K562 (cell line): ENCODE results near the gene OR10G6. TPM values are rescaled to one million over a fixed set of nuclear protein-coding genes. Genes with fewer than 3 reads are reported as not detected.

Source experiments
- ATAC-seq: fragments of 200-7000 bp; cut with Tn5 transposase; 3 replicates; pipeline ENCODE4 v1.9.1; 2020; ENCODE audit warnings: moderate library complexity
- BruUV-seq: library from RNA; stranded (reverse); fragments of 400-500 nt; replicated peaks from 2 replicates; lab custom pipeline; 2021; lab: Mats Ljungman, UMichigan
- CTCF ChIA-PET: fragments of 300-600 bp; formaldehyde crosslinking; extraction: SDS; loops from one replicate; lab custom pipeline; 2021; ENCODE audit warnings: low intra/inter-chr PET ratio; lab: Yijun Ruan, JAX
- POLR2A ChIA-PET: fragments of 300-600, 350-650 bp; sonication (Branson Sonifier 250); formaldehyde crosslinking; extraction: SDS; loops from one replicate; lab custom pipeline; 2021; ENCODE audit warnings: antibody characterized with exemption, inconsistent platforms; lab: Yijun Ruan, JAX
- DNase-seq, 4 experiments: peaks; one replicate each; pipeline versions ENCODE4 v3.0.0 to v3.0.0-alpha.2; 2011 to 2018; ENCODE audit warnings: low spot score in 3 of 4, mixed read lengths in 3 of 4; ENCODE audit errors: extremely low read depth in 1 of 4
- FAIRE-seq: peaks from 2 replicates; lab custom pipeline; 2011; peaks lifted over from hg19 to GRCh38; lab: Jason Lieb, UNC
- H2AFZ ChIP-seq: 2 replicates; pipeline ENCODE4 v1.6.0; 2011; ENCODE audit warnings: low read depth, low read length, control low read depth, inconsistent platforms
- H3K27ac ChIP-seq: fragments of 200-600 bp; 3 replicates; pipeline ENCODE4 v1.8.0; 2011; ENCODE audit warnings: low read depth, mild to moderate bottlenecking, control low read depth, inconsistent platforms, low read length, moderate library complexity, mixed read lengths; ENCODE audit errors: extremely low read depth
- H3K27me3 ChIP-seq, 2 experiments: fragments of 300-600 bp in 1 of 2; 2 replicates in 1 of 2; 3 replicates in 1 of 2; pipeline versions ENCODE4 v1.6.0 to v1.8.0; 2011; ENCODE audit warnings: inconsistent platforms in 2 of 2, low read length in 2 of 2, mild to moderate bottlenecking in 1 of 2, mixed read lengths in 1 of 2, moderate library complexity in 1 of 2; ENCODE audit not compliant: control insufficient read depth in 2 of 2, insufficient read depth in 2 of 2
- H3K36me3 ChIP-seq: fragments of 300-600 bp; 3 replicates; pipeline ENCODE4 v1.8.0; 2011; ENCODE audit warnings: mild to moderate bottlenecking, low read length, inconsistent platforms; ENCODE audit not compliant: control insufficient read depth, insufficient read depth
- H3K4me1 ChIP-seq, 2 experiments: fragments of 200-600 bp in 1 of 2; replicated peaks in 1 of 2; 2 replicates in 1 of 2; 3 replicates in 1 of 2; pipeline versions ENCODE4 v1.5.1 to v1.8.0; 2011; ENCODE audit warnings: inconsistent platforms in 2 of 2, low read length in 2 of 2, mild to moderate bottlenecking in 1 of 2, mixed read lengths in 1 of 2, moderate library complexity in 1 of 2; ENCODE audit not compliant: control insufficient read depth in 2 of 2, insufficient read depth in 2 of 2
- H3K4me2 ChIP-seq: 2 replicates; pipeline ENCODE4 v1.6.1; 2011; ENCODE audit warnings: low read length, control low read depth, inconsistent platforms, mixed read lengths; ENCODE audit not compliant: insufficient read depth
- H3K4me3 ChIP-seq: fragments of 200-600 bp; sonication (generic), shearing (Covaris generic); 2 replicates; pipeline ENCODE4 v1.5.1; 2016; ENCODE audit warnings: control low read depth, inconsistent platforms
- H3K79me2 ChIP-seq: fragments of 200-600 bp; 3 replicates; pipeline ENCODE4 v1.8.0; 2011; ENCODE audit warnings: low read length, inconsistent platforms; ENCODE audit not compliant: control insufficient read depth, insufficient read depth
- H3K9ac ChIP-seq, 2 experiments: 2 replicates each; pipeline versions ENCODE4 v1.6.0 to v1.6.1; 2011; ENCODE audit warnings: low read depth in 2 of 2, low read length in 2 of 2, control low read depth in 1 of 2, inconsistent platforms in 1 of 2, mild to moderate bottlenecking in 1 of 2, mixed read lengths in 1 of 2; ENCODE audit not compliant: insufficient read depth in 1 of 2
- H3K9me1 ChIP-seq: one replicate; pipeline ENCODE4 v1.6.0; 2011; ENCODE audit warnings: inconsistent platforms, mild to moderate bottlenecking, low read length, moderate library complexity; ENCODE audit not compliant: control insufficient read depth, insufficient read depth
- H3K9me3 ChIP-seq: replicated peaks from 2 replicates; pipeline ENCODE4 v1.5.1; 2011; ENCODE audit warnings: low read depth, low read length, inconsistent platforms; ENCODE audit not compliant: control insufficient read depth, insufficient read depth
- H4K20me1 ChIP-seq: replicated peaks from 2 replicates; pipeline ENCODE4 v1.6.1; 2011; ENCODE audit warnings: low read length, inconsistent platforms, mixed read lengths; ENCODE audit not compliant: control insufficient read depth, insufficient read depth
- ELK3 ChIP-seq: fragments of 450-650 bp; formaldehyde crosslinking; IDR thresholded peaks from 2 replicates; pipeline ENCODE4 v1.4.0; 2020; ENCODE audit warnings: mild to moderate bottlenecking
- ESRRA ChIP-seq: fragments of 450-650 bp; IDR thresholded peaks from 2 replicates; pipeline ENCODE4 v1.6.1; 2014; ENCODE audit warnings: low read depth, mild to moderate bottlenecking, moderate library complexity, borderline replicate concordance
- ETV1 ChIP-seq: fragments of 450-650 bp; conservative IDR thresholded peaks from 2 replicates; pipeline ENCODE4 v1.6.1; 2016; ENCODE audit warnings: missing genetic modification characterization, control low read depth, low read depth, missing compliant biosample characterization
- FIP1L1 ChIP-seq: fragments of 200-400 bp; formaldehyde crosslinking; IDR thresholded peaks from 2 replicates; pipeline ENCODE4 v1.6.1; 2018; ENCODE audit warnings: mild to moderate bottlenecking, low read depth, low read length; ENCODE audit not compliant: poor library complexity, severe bottlenecking
- MECOM ChIP-seq: fragments of 250-450 bp; sonication (Bioruptor Pico); IDR thresholded peaks from 2 replicates; pipeline ENCODE4 v1.8.0; 2022; ENCODE audit warnings: inconsistent platforms
- PCBP1 ChIP-seq: fragments of 200-400 bp; formaldehyde crosslinking; IDR thresholded peaks from 2 replicates; pipeline ENCODE4 v1.6.1; 2018; ENCODE audit warnings: mild to moderate bottlenecking, low read depth, low read length; ENCODE audit not compliant: poor library complexity, severe bottlenecking
- POLR2H ChIP-seq: IDR thresholded peaks from 2 replicates; pipeline ENCODE4 v1.6.1; 2016; ENCODE audit warnings: missing genetic modification characterization, low read depth, mild to moderate bottlenecking, control low read depth, missing compliant biosample characterization, moderate library complexity
- ZBTB34 ChIP-seq: fragments of 250-450 bp; sonication (Bioruptor Pico); IDR thresholded peaks from 2 replicates; pipeline ENCODE4 v1.8.0; 2021; ENCODE audit warnings: mild to moderate bottlenecking, moderate library complexity
- ZNF311 ChIP-seq: fragments of 250-450 bp; sonication (Bioruptor Pico); IDR thresholded peaks from 2 replicates; pipeline ENCODE4 v1.4.0; 2020; ENCODE audit warnings: mild to moderate bottlenecking, moderate library complexity
- WGBS: fragments of 100-300 bp; shearing (Covaris generic); methylation state at CpG from one replicate; pipeline ENCODE4 v1.1.6; 2016; ENCODE audit warnings: low coverage, mixed read lengths; ENCODE audit not compliant: insufficient coverage; ENCODE audit errors: missing lambda C conversion rate; 5-methylcytosine and 5-hydroxymethylcytosine counted together
- in situ Hi-C: fragments of 300-500 bp; cut with MboI; formaldehyde crosslinking; loops from 4 replicates; pipeline ENCODE4 v1.15.0; 2018; ENCODE audit warnings: inconsistent platforms, mixed read lengths
- intact Hi-C: fragments of 100-400 bp; cut with micrococcal nuclease; formaldehyde crosslinking; loops from 2 replicates; pipeline ENCODE4 v1.14.2; 2022
- polyA plus RNA-seq, 8 experiments: library from polyadenylated mRNA; depleted of rRNA in 4 of 8; stranded (reverse) in 5 of 8; unstranded in 3 of 8; fragments of >200 nt; fragmentation: Nextera tagmentation in 2 of 8; fragmentation: Illumina TruSeq in 1 of 8; extraction: Ambion mirVana in 2 of 8; extraction: Trizol in 1 of 8; gene quantifications; 2 replicates each; pipeline versions ENCODE4 v1.2.1 to v1.2.3, GENCODE V29; 2011 to 2014; ENCODE audit warnings: inconsistent platforms in 1 of 8, missing spikeins in 1 of 8
- total RNA-seq, 7 experiments: library from RNA; depleted of rRNA in 6 of 7; stranded (reverse); fragments of >200 nt in 6 of 7; fragmentation: Illumina TruSeq in 2 of 7; extraction: Trizol in 2 of 7; gene quantifications; 2 replicates each; pipeline versions ENCODE4 v1.2.1 to v1.2.3, GENCODE V29; 2011 to 2021; ENCODE audit warnings: low replicate concordance in 1 of 7

Gene OR10G6
- total and polyA plus RNA-seq, 9 of the 15 experiments (the other 6 are each of a cell fraction or from before 2014, with no cell fraction given), result not detected

GRCh38 chr11:123976770-123977560, 18.0 kb downstream of the OR10G6 start:
- 13% methylated on average over 18 of the region's 18 CpGs for WGBS
- no peak overlapping the region for H3K4me3 ChIP-seq
- H4K20me1 ChIP-seq, result no peaks in the 10 kb centered on the region
- no peaks in the 10 kb centered on the region for H3K9me3 ChIP-seq
- no peaks in the 10 kb centered on the region for H3K36me3 ChIP-seq
- in situ Hi-C loops, result no loop called here
- no peaks in the 10 kb centered on the region for H3K79me2 ChIP-seq
- CTCF ChIA-PET, result no interaction called here
- TF ChIP-seq ELK3 (CRISPR knock-in tag) (no peak), MECOM (no peak), FIP1L1 (no peak), PCBP1 (no peak), POLR2H (tag) (no peak), ETV1 (tag) (0 out of 2 replicates have a peak, but pooled peaks have one; percentile 6), ESRRA (no peak), ZBTB34 (CRISPR knock-in tag) (no peak), ZNF311 (CRISPR knock-in tag) (no peak)
- POLR2A ChIA-PET, result interaction anchor here (0.7 kb wide), 1 partner anchor 147 kb away, joined by 5 read pairs; no protein-coding TSS in a partner anchor
- BruUV-seq, result no TSS peak
- FAIRE-seq (no peak), DNase-seq (no peak), ATAC-seq (peak; percentile 75)
- H3K27ac ChIP-seq, result no peak overlapping the region
- no peaks in the 10 kb centered on the region for H3K9me1 ChIP-seq
- no peak overlapping the region for H3K9ac ChIP-seq
- H2AFZ ChIP-seq, result no peak overlapping the region
- H3K4me1 ChIP-seq, result no peaks in the 10 kb centered on the region
- intact Hi-C loops, result no loop called here
- peaks cover 0 to 7% of the 10 kb centered on the region in 2 experiments; a peak in 1 of 5 replicates for H3K27me3 ChIP-seq
- no peak overlapping the region for H3K4me2 ChIP-seq
